Measurements from ENCODE around the gene RXYLT1. TPM values are rescaled to one million over a fixed set of nuclear protein-coding genes. Genes with fewer than 3 reads are reported as not detected.

Gene RXYLT1
- total RNA-seq, 2 experiments from 2014 or later = 15.7 to 23.3 TPM

GRCh38 chr12:63764481-63764880 lies 15.2 kb upstream of the RXYLT1 start:
- intact Hi-C loops (cut with micrococcal nuclease; ENCODE audit: unreplicated experiment) = loop anchor here (10.0 kb wide), 1 partner anchor 340 kb away; no protein-coding TSS in a partner anchor
- CTCF ChIA-PET (ENCODE audit: unreplicated experiment) = no interaction called here

GRCh38 chr12:63766498-63766897 lies 13.2 kb upstream of the RXYLT1 start:
- no peak overlapping the region for H3K27ac ChIP-seq (ENCODE audit: low read depth, low read length, poor library complexity, severe bottlenecking)
- H3K4me3 ChIP-seq (ENCODE audit: low read depth, low read length, poor library complexity, severe bottlenecking) = no peak overlapping the region
- H3K36me3 ChIP-seq (ENCODE audit: insufficient read depth, low read length) = no peaks in the 10 kb centered on the region
- H3K9me2 ChIP-seq (ENCODE audit: insufficient read depth, low read length) = no peaks in the 10 kb centered on the region
- H3K79me2 ChIP-seq (ENCODE audit: insufficient read depth, low read depth, low read length) = no peaks in the 10 kb centered on the region
- ChIA-PET POLR2A (no interaction called here), CTCF (ENCODE audit: unreplicated experiment) (no interaction called here)
- no peaks in the 10 kb centered on the region for H4K20me1 ChIP-seq (ENCODE audit: insufficient read depth, low read length)
- no peaks in the 10 kb centered on the region for H3K4me1 ChIP-seq (ENCODE audit: insufficient read depth, low read length, poor library complexity, severe bottlenecking)
- TF ChIP-seq, protein P1, sequence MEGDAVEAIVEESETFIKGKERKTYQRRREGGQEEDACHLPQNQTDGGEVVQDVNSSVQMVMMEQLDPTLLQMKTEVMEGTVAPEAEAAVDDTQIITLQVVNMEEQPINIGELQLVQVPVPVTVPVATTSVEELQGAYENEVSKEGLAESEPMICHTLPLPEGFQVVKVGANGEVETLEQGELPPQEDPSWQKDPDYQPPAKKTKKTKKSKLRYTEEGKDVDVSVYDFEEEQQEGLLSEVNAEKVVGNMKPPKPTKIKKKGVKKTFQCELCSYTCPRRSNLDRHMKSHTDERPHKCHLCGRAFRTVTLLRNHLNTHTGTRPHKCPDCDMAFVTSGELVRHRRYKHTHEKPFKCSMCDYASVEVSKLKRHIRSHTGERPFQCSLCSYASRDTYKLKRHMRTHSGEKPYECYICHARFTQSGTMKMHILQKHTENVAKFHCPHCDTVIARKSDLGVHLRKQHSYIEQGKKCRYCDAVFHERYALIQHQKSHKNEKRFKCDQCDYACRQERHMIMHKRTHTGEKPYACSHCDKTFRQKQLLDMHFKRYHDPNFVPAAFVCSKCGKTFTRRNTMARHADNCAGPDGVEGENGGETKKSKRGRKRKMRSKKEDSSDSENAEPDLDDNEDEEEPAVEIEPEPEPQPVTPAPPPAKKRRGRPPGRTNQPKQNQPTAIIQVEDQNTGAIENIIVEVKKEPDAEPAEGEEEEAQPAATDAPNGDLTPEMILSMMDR (conservative IDR thresholded peaks at IDR 0.05; ENCODE audit: low read length) = peak; percentile 59
- no peak for TF ChIP-seq EZH2phosphoT487 (IDR thresholded peaks at IDR 0.05; ENCODE audit: borderline replicate concordance, low read depth, low read length)
- BruUV-seq (replicated peaks) = no TSS peak
- H2AFZ ChIP-seq (ENCODE audit: low read length) = no peak overlapping the region
- no peaks in the 10 kb centered on the region for H3K9me3 ChIP-seq (ENCODE audit: low read length)
- intact Hi-C loops (cut with micrococcal nuclease; ENCODE audit: unreplicated experiment) = loop anchor here (10.0 kb wide), 1 partner anchor 342 kb away; no protein-coding TSS in a partner anchor
- H3K4me2 ChIP-seq (ENCODE audit: low read length) = no peak overlapping the region
- no peak for DNase-seq (ENCODE audit: low spot score)

More at GRCh38 chr12:63764481-63764880, 15.2 kb upstream of the RXYLT1 start:
- H4K20me1 ChIP-seq (ENCODE audit: insufficient read depth, low read length) = no peaks in the 10 kb centered on the region
- H3K4me3 ChIP-seq (ENCODE audit: low read depth, low read length, poor library complexity, severe bottlenecking) = no peak overlapping the region
- POLR2A ChIA-PET = interaction anchor here (1.0 kb wide), 1 partner anchor 12 kb away, joined by 6 read pairs; no protein-coding TSS in a partner anchor
- BruUV-seq (replicated peaks) = no TSS peak
- no peak for DNase-seq (ENCODE audit: low spot score)
- H3K36me3 ChIP-seq (ENCODE audit: insufficient read depth, low read length) = no peaks in the 10 kb centered on the region
- H3K4me2 ChIP-seq (ENCODE audit: low read length) = no peak overlapping the region
- no peak overlapping the region for H2AFZ ChIP-seq (ENCODE audit: low read length)
- no peaks in the 10 kb centered on the region for H3K4me1 ChIP-seq (ENCODE audit: insufficient read depth, low read length, poor library complexity, severe bottlenecking)
- no peaks in the 10 kb centered on the region for H3K9me2 ChIP-seq (ENCODE audit: insufficient read depth, low read length)
- TF ChIP-seq, protein P1 (conservative IDR thresholded peaks at IDR 0.05; ENCODE audit: low read length) = no peak
- TF ChIP-seq EZH2phosphoT487 (IDR thresholded peaks at IDR 0.05; ENCODE audit: borderline replicate concordance, low read depth, low read length) = no peak
- no peaks in the 10 kb centered on the region for H3K79me2 ChIP-seq (ENCODE audit: insufficient read depth, low read depth, low read length)
- H3K27ac ChIP-seq (ENCODE audit: low read depth, low read length, poor library complexity, severe bottlenecking) = no peak overlapping the region
- H3K9me3 ChIP-seq (ENCODE audit: low read length) = no peaks in the 10 kb centered on the region

GRCh38 chr12:63770375-63770774 lies 9.3 kb upstream of the RXYLT1 start:
- Histone ChIP-seq H3K4me1 (ENCODE audit: insufficient read depth, low read length, poor library complexity, severe bottlenecking) (no peaks in the 10 kb centered on the region), H3K4me3 (ENCODE audit: low read depth, low read length, poor library complexity, severe bottlenecking) (no peak overlapping the region), H3K79me2 (ENCODE audit: insufficient read depth, low read depth, low read length) (no peaks in the 10 kb centered on the region), H4K20me1 (ENCODE audit: insufficient read depth, low read length) (no peaks in the 10 kb centered on the region), H3K36me3 (ENCODE audit: insufficient read depth, low read length) (no peaks in the 10 kb centered on the region), H3K4me2 (ENCODE audit: low read length) (no peak overlapping the region), H3K9me2 (ENCODE audit: insufficient read depth, low read length) (no peaks in the 10 kb centered on the region), H2AFZ (ENCODE audit: low read length) (no peak overlapping the region), H3K27ac (ENCODE audit: low read depth, low read length, poor library complexity, severe bottlenecking) (no peak overlapping the region), H3K9me3 (ENCODE audit: low read length) (no peaks in the 10 kb centered on the region)
- no TSS peak for BruUV-seq (replicated peaks)
- no peak for DNase-seq (ENCODE audit: low spot score)
- ChIA-PET POLR2A (interaction anchor here (0.6 to 1.0 kb wide), 2 partner anchors 13 to 566 kb away, joined by 3 read pairs; no protein-coding TSS in a partner anchor), CTCF (ENCODE audit: unreplicated experiment) (no interaction called here)
- TF ChIP-seq EZH2phosphoT487 (IDR thresholded peaks at IDR 0.05; ENCODE audit: borderline replicate concordance, low read depth, low read length) = no peak
- TF ChIP-seq, protein P1 (conservative IDR thresholded peaks at IDR 0.05; ENCODE audit: low read length) = no peak
- intact Hi-C loops (cut with micrococcal nuclease; ENCODE audit: unreplicated experiment) = no loop called here

All from OCI-LY7 (cell line).